Stimulated activated naive CD8-positive, alpha-beta T cell treated with anti-CD3 and anti-CD28 coated beads, Interleukin-15, Interleukin-2, amounts not matched to agents 100 U/mL and 50 U/mL, for 24 hours (primary cell): Measurements from ENCODE around the gene DCLK2.

Experiments
- ATAC-seq: fragments of 150-1000 bp; cut with Tn5 transposase; one replicate; pipeline ENCODE4 v1.10.0; 2021
- DNase-seq: peaks from one replicate; pipeline ENCODE4 v3.0.0; 2021

The DCLK2 gene

GRCh38 chr4:150069353-150069752, 8.9 kb upstream of the DCLK2 start:
- DNase-seq, result no peak
- ATAC-seq, result no peak

DNA sequence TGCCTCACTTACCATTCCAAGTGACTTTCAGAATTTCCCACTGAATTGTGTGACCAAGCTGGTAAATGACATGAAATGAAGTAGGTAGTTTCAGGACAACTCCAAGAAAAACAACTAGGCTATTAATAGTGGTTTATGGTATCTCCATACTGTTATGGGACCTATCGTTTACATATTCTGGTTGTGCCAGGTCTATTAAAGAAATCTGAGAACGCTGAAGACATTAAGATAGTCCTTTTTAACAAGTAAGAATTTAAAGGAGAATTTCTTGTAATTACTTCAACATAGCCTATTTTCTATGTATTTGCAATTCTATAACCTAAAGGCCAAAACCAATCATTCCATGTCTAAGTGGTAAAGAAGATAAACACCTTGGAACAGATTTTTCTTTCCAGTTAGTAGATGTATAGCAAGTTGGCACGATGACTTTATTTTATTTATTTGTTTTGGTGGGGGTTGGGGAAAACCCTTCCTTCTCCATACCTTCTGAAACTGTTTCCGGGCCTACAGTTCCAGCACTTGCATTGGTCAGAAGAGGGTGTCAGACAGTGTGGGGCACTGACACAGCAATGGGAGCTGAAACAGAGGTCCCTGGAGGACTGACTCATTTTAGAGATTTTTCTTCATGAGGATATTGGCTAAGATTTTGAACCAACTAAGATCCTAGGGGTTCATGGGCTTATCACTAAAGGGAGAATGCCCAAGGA, 7.6 kb upstream of the DCLK2 start:
- no peak for DNase-seq
- ATAC-seq, result no peak

DNA sequence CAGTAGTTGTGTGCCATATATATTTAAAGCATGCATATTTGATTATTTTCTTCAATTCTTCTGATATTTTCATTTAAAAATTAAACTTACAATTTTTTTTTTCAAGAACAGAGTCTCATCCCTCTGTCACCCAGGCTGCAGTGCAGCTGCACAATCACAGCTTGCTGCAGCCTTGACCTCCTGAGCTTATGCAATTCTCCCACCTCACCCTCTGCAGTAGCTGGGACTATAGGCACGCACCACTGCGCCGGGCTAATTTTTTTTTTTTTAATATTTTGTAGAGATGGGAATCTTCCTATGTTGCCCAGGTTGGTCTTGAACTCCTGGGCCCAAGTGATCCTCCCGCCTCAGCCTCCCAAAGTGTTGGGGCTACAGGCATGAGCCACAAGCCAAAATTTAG, 5.8 kb upstream of the DCLK2 start:
- no peak for DNase-seq

GRCh38 chr4:150072906-150073714, 5.1 kb upstream of the DCLK2 start:
- ATAC-seq (no peak), DNase-seq (no peak)

More for the DNA sequence above, 5.8 kb upstream of the DCLK2 start:
- ATAC-seq, result no peak

GRCh38 chr4:150074064-150074463, 4.2 kb upstream of the DCLK2 start:
- ATAC-seq (no peak), DNase-seq (no peak)

GRCh38 chr4:150078579-150079080, 385 bp downstream of the DCLK2 start:
- ATAC-seq, result peak; percentile 28
- peak; percentile 10 for DNase-seq

- peak; percentile 20 for DNase-seq
- peak; percentile 41 for ATAC-seq
Observed at GRCh38 chr4:150079081-150079581, 886 bp downstream of the DCLK2 start.

GRCh38 chr4:150080337-150080736, 2.1 kb downstream of the DCLK2 start:
- no peak for ATAC-seq

GRCh38 chr4:150080875-150081274, 2.6 kb downstream of the DCLK2 start:
- ATAC-seq (no peak), DNase-seq (no peak)

More at GRCh38 chr4:150080337-150080736, 2.1 kb downstream of the DCLK2 start:
- DNase-seq, result no peak

DNA sequence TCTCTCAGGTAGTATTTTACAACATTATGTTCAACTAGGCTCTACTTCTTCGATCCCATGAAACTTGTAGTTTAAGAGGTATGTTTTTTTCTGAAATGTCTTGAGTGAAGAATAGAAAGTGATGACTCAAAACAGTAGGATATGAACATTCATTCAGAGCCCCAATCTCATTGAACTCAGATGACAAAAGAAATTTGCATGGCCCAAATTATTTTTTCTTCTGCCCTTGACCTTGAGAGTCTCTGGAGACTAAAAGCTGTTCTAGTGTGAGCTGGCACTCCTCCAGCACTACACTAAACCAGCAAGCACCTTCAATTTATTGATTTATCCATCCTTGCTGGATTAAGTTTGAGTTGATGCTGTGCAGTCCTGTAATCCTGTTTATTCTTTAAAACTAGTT, 4.0 kb downstream of the DCLK2 start:
- DNase-seq (no peak), ATAC-seq (no peak)

- DNase-seq, result no peak
- no peak for ATAC-seq
Observed at GRCh38 chr4:150087006-150087405, 8.8 kb downstream of the DCLK2 start.

DNA sequence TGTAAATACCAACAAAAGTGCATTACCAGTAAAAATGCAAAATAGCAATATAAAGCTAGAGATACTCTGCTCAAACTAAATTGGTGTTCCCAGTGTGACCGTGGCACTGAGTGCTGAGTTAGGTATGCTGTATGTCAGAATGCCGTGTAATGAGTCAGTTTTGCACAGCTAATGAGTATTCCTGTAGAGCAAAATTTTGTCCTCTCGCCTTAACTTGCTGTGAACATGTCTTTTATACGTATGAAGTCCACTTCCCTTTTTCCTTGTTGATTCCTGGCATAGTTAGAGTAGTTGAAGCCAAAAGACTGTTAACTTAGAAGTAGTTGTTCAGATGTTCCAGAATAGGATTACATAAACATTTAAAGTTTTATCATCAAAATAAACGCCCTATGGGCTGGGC, 11.5 kb downstream of the DCLK2 start:
- DNase-seq, result no peak
- no peak for ATAC-seq

DNA sequence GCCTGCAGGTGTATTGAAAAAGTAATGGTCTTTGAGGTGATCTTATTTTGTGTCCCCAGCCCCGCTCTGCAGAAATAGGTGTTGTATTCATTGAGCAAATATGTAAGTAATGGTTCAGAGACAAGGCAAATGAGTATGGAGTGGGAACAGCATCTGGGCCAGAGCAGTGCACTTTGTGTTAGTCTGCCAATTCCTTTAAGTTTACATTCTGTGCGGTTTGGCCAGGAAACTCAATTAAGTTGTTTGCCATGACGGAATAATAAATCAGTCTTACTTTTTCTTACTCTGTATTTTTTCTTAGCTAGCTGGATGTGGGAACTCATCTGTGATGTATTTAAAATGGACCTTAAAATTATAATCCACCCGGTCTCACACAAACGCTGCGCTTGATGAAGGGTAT, 12.6 kb downstream of the DCLK2 start:
- no peak for DNase-seq

DNA sequence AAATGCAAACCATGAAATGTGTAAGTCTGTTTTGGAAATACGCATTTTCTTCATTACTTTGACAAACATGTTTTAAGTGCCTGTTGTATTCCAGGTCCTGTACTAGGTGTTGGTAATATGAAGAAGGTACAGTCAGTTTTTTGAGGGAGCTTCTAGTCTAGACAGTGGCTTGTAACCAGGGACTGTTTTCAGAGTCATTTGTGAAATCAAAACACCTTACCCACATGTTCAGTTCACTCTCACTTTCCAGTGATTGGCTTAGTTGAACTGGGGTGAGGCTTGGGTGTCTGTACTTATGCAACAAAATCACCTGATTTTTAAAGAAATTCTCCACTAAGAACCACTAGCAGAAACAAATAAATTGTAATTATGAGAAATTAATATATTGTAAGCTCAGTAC, 16.4 kb downstream of the DCLK2 start:
- DNase-seq (no peak), ATAC-seq (no peak)

More for the DNA sequence above, 12.6 kb downstream of the DCLK2 start:
- ATAC-seq, result no peak

DNA sequence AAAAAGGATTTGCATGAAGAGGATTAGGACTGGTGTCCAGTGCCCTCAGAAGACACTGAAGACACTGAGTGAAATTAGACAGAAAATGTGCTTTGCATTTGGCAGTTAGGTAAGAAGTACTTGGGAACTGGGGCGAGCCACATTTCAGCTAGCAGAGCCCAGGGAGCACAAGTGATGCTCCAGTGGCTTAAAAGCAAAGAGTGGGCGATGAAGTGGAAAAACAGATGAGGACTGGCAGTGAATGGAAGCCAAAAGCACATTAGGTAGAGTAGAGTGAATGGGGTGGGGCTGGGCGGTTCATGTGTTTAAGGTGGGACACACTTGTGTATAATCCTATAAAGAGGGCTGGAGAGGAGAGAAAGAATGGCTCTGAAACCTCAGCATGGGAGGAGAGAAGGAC, 18.4 kb downstream of the DCLK2 start:
- DNase-seq (no peak), ATAC-seq (no peak)

GRCh38 chr4:150098214-150098613, 20.0 kb downstream of the DCLK2 start:
- ATAC-seq (no peak), DNase-seq (no peak)

DNA sequence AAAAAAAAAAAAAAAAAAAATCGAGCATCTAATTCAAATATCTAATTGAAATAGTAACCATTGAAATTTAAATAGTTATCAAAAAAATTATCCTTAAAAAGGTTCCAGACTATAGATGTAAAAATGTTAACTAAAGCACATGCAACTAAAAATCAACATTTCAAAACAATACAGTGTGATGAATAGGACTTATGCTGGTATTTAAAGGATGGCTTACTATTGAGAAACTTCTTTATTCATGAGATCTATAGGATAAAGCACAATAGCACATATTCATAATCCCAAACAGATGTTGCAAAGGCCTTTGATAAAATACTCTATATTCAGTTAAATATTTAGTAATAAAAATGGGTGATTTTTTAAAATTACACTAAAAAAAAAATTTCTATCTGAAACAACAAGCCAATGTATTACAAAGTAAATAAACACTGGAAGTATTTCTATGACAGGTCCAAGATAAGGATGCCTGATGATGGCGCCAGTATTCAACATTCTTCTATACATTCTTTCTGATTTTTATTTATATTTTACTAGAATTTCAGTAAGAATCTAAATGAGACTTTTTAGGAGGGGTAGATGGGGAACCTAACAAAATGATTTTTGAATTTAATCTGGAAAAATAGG, 26.3 kb downstream of the DCLK2 start:
- ATAC-seq, result no peak
- DNase-seq, result no peak

DNA sequence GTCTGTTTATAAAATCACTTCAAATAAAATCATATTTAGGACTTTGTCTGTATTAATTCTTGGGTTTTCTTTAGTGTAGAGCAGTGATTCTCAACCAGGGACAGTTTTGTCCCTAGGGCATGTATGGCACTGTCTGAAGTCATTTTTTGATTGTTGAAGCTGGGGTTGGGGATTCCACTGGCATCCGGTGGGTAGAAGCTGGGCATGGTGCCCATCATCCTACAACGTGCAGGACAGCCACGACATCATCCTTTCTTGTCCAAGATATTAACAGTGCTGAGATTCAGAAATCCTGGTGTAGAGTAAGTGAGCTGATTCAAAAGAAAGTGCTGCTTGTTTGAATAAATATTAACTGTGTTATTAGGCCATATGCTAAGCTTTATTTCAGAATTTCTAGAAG, 28.6 kb downstream of the DCLK2 start:
- ATAC-seq (no peak), DNase-seq (no peak)

- DNase-seq, result no peak
- no peak for ATAC-seq
Observed at GRCh38 chr4:150108691-150109090, 30.4 kb downstream of the DCLK2 start.

DNA sequence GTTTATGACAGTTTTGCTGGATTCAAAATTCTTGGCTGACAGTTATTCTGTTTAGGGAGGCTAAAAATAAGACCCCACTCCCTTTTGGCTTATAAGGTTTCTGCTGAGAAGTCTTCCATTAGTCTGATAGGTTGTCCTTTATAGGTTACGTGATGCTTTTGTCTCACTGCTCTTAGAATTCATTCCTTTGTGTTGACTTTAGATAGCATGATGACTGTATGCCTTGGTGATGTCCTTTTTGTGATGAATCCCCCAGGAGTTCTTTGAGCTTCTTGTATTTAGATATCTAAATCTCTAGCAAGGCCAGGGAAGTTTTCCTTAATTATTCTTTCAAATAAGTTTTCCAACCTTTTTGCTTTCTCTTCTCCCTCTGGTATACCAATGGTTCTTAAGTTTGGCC, 36.4 kb downstream of the DCLK2 start:
- DNase-seq (no peak), ATAC-seq (no peak)

DNA sequence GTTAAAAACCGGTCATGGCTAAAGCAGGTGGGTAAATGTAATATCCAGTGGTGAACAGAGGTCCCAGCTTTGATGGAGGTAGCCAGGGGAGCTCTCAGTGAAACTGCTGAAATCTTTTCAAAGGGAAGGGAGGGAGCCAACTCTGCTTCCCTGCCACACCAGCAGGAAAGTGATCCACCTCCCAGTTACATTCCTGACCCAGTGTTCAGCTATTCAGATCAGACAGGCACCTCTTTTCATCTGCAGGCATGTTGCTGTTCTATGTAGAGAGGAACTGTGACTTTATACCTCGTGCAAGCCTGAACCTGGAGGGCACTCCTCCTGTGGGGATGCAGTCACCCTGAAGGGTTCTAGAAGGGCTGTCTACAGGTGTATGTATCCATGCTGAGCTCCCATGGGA, 37.6 kb downstream of the DCLK2 start:
- DNase-seq (no peak), ATAC-seq (no peak)

DNA sequence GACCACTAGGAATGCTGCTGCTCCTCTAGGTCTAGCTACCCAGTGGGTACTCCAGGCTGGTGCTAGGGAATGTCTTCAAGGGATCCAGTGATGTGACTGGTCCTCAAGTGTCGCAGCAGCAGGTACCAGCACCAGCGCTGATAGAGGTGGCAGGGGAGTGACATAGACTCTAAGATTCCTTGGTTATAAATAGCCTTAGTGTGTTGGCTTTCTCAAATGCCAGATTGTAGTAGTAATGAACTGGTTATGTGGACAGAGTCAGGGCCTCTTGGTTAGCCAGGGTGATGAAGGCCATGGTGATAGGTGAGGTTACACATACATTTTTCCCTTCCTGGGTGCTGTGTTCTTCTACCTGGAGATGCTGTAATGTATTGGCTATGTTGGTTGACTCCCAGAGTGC, 38.3 kb downstream of the DCLK2 start:
- DNase-seq (no peak), ATAC-seq (no peak)

DNA sequence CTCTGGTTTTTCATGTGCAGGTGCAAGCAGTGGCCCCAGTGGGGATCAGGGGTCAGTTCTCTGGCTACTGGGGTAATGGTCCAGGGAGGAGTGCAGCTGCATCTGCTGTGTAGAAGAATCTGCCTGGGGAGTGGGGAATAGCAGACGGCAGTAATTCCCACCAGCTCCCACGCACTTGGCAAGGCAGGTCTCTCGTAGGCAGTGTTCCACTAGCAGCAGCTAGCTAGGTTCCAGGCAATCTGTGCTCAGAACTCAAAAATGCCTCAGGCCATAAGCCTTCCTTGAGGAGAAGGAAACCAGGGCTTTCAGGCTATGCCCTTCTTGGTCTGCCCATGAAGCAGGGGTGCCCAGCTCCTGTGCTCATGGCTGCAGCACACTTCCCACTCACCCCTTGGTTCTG, 38.8 kb downstream of the DCLK2 start:
- DNase-seq (no peak), ATAC-seq (no peak)
